Adrenal gland (tissue), 5 donors: Measurements from ENCODE around the gene SLC24A3.

Experiments
- CTCF ChIP-seq, 6 experiments: fragments of 450-650 bp in 4 of 6; fragments of 200-600 bp in 2 of 6; sonication (generic) in 1 of 6; IDR thresholded peaks; 1 replicate in 5 of 6; 2 replicates in 1 of 6; pipeline versions ENCODE4 v1.5.1 to v1.8.0; 2016 to 2021; ENCODE audit warnings: antibody characterized with exemption in 6 of 6, mild to moderate bottlenecking in 2 of 6, moderate library complexity in 1 of 6
- POLR2A ChIP-seq, 2 donors: fragments of 450-650 bp; IDR thresholded peaks; one replicate each; pipeline ENCODE4 v1.6.1; 2017; ENCODE audit warnings: antibody characterized with exemption in 2 of 2, mild to moderate bottlenecking in 2 of 2, moderate library complexity in 1 of 2
- donor health status: DM: no; HTN: no; CAD: no.

- TF ChIP-seq CTCF (IDR thresholded peaks at IDR 0.05): no peak
- no peak for TF ChIP-seq POLR2A (IDR thresholded peaks at IDR 0.05)
These were observed 82.6 kb downstream of the SLC24A3 start for GRCh38 chr20:19295076-19295475.
